GM18517 (cell line): ENCODE results near the gene HEPN1.

ENCODE experiments used
- ATAC-seq: cut with Tn5 transposase; IDR thresholded peaks from one replicate; pipeline ENCODE4 v1.9.1; 2021; ENCODE audit warnings: mild to moderate bottlenecking, moderate library complexity; ENCODE audit not compliant: unreplicated experiment

The HEPN1 gene

GRCh38 chr11:124918950-124919349 lies at the start of gene HEPN1:
Gene HEPN1, plus strand, starts transcription at chr11:124919250.
- no peak for ATAC-seq

- no peak for ATAC-seq
These were observed 49.7 kb upstream of the HEPN1 start for GRCh38 chr11:124869331-124869730.

GRCh38 chr11:124869856-124870387 lies 49.1 kb upstream of the HEPN1 start:
- no peak for ATAC-seq

- ATAC-seq, result no peak
These were observed 48.6 kb upstream of the HEPN1 start for GRCh38 chr11:124870430-124870829.

- no peak for ATAC-seq
These were observed 46.8 kb upstream of the HEPN1 start for GRCh38 chr11:124872280-124872679.

GRCh38 chr11:124872741-124873140 lies 46.3 kb upstream of the HEPN1 start:
- ATAC-seq, result no peak

GRCh38 chr11:124873951-124874350 lies 45.1 kb upstream of the HEPN1 start:
- ATAC-seq, result no peak

- ATAC-seq, result no peak
These were observed 44.3 kb upstream of the HEPN1 start for GRCh38 chr11:124874571-124875255.

GRCh38 chr11:124875401-124875800 lies 43.6 kb upstream of the HEPN1 start:
- ATAC-seq, result no peak

GRCh38 chr11:124875943-124876817 lies 42.9 kb upstream of the HEPN1 start:
- ATAC-seq, result peak; percentile 85

GRCh38 chr11:124876818-124877630 lies 42.0 kb upstream of the HEPN1 start:
- ATAC-seq, result no peak

- no peak for ATAC-seq
These were observed 41.5 kb upstream of the HEPN1 start for GRCh38 chr11:124877631-124877909.

GRCh38 chr11:124877910-124878758 lies 40.9 kb upstream of the HEPN1 start:
- no peak for ATAC-seq

GRCh38 chr11:124878759-124879492 lies 40.1 kb upstream of the HEPN1 start:
- ATAC-seq, result no peak

- no peak for ATAC-seq
These were observed 39.4 kb upstream of the HEPN1 start for GRCh38 chr11:124879493-124880289.

GRCh38 chr11:124880290-124880611 lies 38.8 kb upstream of the HEPN1 start:
- no peak for ATAC-seq

- ATAC-seq, result no peak
These were observed 38.1 kb upstream of the HEPN1 start for GRCh38 chr11:124880958-124881357.

GRCh38 chr11:124882339-124883071 lies 36.5 kb upstream of the HEPN1 start:
- ATAC-seq, result no peak
